Trophoblast cell (in vitro differentiated cells and primary cell): ENCODE results near the gene TRIM40. TPM values are rescaled to one million over a fixed set of nuclear protein-coding genes. Genes with fewer than 3 reads are reported as not detected.

Source experiments
- DNase-seq, 2 donors: peaks; one replicate each; pipeline ENCODE4 v3.0.0-alpha.2; 2016
- H2AFZ ChIP-seq: 2 replicates; pipeline ENCODE4 v1.6.1; 2013; ENCODE audit warnings: low read length, moderate library complexity, mild to moderate bottlenecking; ENCODE audit not compliant: insufficient read depth, poor library complexity
- H2AK5ac ChIP-seq: 2 replicates; pipeline ENCODE4 v1.6.1; 2013; ENCODE audit warnings: mild to moderate bottlenecking, low read length
- H2BK120ac ChIP-seq: 2 replicates; pipeline ENCODE4 v1.6.1; 2013; ENCODE audit warnings: low read length, mild to moderate bottlenecking, moderate library complexity; ENCODE audit not compliant: insufficient read depth, poor library complexity
- H2BK12ac ChIP-seq: 2 replicates; pipeline ENCODE4 v1.6.1; 2013; ENCODE audit warnings: mild to moderate bottlenecking, low read length, moderate library complexity
- H2BK5ac ChIP-seq: 2 replicates; pipeline ENCODE4 v1.6.1; 2013; ENCODE audit warnings: low read length, low read depth, moderate library complexity, mild to moderate bottlenecking; ENCODE audit not compliant: poor library complexity
- H3K14ac ChIP-seq: 2 replicates; pipeline ENCODE4 v1.6.1; 2013; ENCODE audit warnings: mild to moderate bottlenecking, low read length
- H3K18ac ChIP-seq: 2 replicates; pipeline ENCODE4 v1.6.1; 2013; ENCODE audit warnings: mild to moderate bottlenecking, low read length
- H3K23ac ChIP-seq: 2 replicates; pipeline ENCODE4 v1.6.1; 2013; ENCODE audit warnings: low read length
- H3K27ac ChIP-seq: 2 replicates; pipeline ENCODE4 v1.5.1; 2013; ENCODE audit warnings: low read depth, mild to moderate bottlenecking, inconsistent platforms, low read length, moderate library complexity
- H3K27me3 ChIP-seq: 2 replicates; pipeline ENCODE4 v1.6.1; 2013; ENCODE audit warnings: inconsistent platforms, mild to moderate bottlenecking, low read length, moderate library complexity; ENCODE audit not compliant: insufficient read depth
- H3K36me3 ChIP-seq, 2 experiments: 1 replicate in 1 of 2; 2 replicates in 1 of 2; pipeline ENCODE4 v1.6.1; 2013; ENCODE audit warnings: low read length in 2 of 2, mild to moderate bottlenecking in 2 of 2, moderate library complexity in 1 of 2; ENCODE audit not compliant: insufficient read depth in 2 of 2, control insufficient read depth in 1 of 2
- H3K4ac ChIP-seq: 2 replicates; pipeline ENCODE4 v1.6.1; 2013; ENCODE audit warnings: low read depth, mild to moderate bottlenecking, low read length, moderate library complexity
- H3K4me1 ChIP-seq, 2 experiments: 1 replicate in 1 of 2; 2 replicates in 1 of 2; pipeline ENCODE4 v1.6.1; 2013; ENCODE audit warnings: low read length in 2 of 2, mild to moderate bottlenecking in 2 of 2, moderate library complexity in 1 of 2; ENCODE audit not compliant: insufficient read depth in 2 of 2, control insufficient read depth in 1 of 2
- H3K4me2 ChIP-seq: 2 replicates; pipeline ENCODE4 v1.6.1; 2013; ENCODE audit warnings: inconsistent platforms, mild to moderate bottlenecking, low read length, moderate library complexity
- H3K4me3 ChIP-seq: 2 replicates; pipeline ENCODE4 v1.5.1; 2013; ENCODE audit warnings: mild to moderate bottlenecking, low read depth, low read length, inconsistent platforms
- H3K79me1 ChIP-seq: one replicate; pipeline ENCODE4 v1.6.1; 2013; ENCODE audit warnings: low read length
- H3K79me2 ChIP-seq: 2 replicates; pipeline ENCODE4 v1.6.1; 2013; ENCODE audit warnings: low read length, mild to moderate bottlenecking; ENCODE audit not compliant: control insufficient read depth, insufficient read depth, poor library complexity
- H3K9ac ChIP-seq: 2 replicates; pipeline ENCODE4 v1.6.1; 2013; ENCODE audit warnings: mild to moderate bottlenecking, low read length
- H3K9me3 ChIP-seq: 2 replicates; pipeline ENCODE4 v1.6.1; 2013; ENCODE audit warnings: low read depth, mild to moderate bottlenecking, control low read depth, inconsistent platforms, low read length; ENCODE audit not compliant: insufficient read depth
- H4K12ac ChIP-seq: 2 replicates; pipeline ENCODE4 v1.6.1; 2013; ENCODE audit warnings: low read depth, mild to moderate bottlenecking, low read length, moderate library complexity
- H4K8ac ChIP-seq: 2 replicates; pipeline ENCODE4 v1.6.1; 2013; ENCODE audit warnings: low read depth, mild to moderate bottlenecking, low read length, moderate library complexity
- H4K91ac ChIP-seq: one replicate; pipeline ENCODE4 v1.6.1; 2013; ENCODE audit warnings: low read depth, mild to moderate bottlenecking, low read length, moderate library complexity
- WGBS: extraction: QIAGEN DNeasy Blood & Tissue Kit; methylation state at CpG from one replicate; pipeline ENCODE4 v1.1.7; 2013; ENCODE audit warnings: missing lambda C conversion rate; ENCODE audit not compliant: insufficient read length, insufficient coverage; ENCODE audit errors: extremely low coverage; 5-methylcytosine and 5-hydroxymethylcytosine counted together
- polyA plus RNA-seq: library from polyadenylated mRNA; stranded (reverse); fragments of 200-250 nt; gene quantifications from 2 replicates; pipeline ENCODE4 v1.2.3, GENCODE V29; 2013

TRIM40 gene
- polyA plus RNA-seq: not detected in 2 replicates

- Histone ChIP-seq H2BK5ac (no peak within 1 kb of the TSS), H4K12ac (no peak within 1 kb of the TSS), H4K91ac (no peak within 1 kb of the TSS), H3K4me1 (no peaks in the 10 kb centered on the region), H3K4me3 (no peak within 1 kb of the TSS), H3K9me3 (no peaks in the 10 kb centered on the region), H3K79me1 (no peaks in the 10 kb centered on the region), H3K18ac (no peak within 1 kb of the TSS), H2AK5ac (no peak within 1 kb of the TSS), H3K4ac (no peak within 1 kb of the TSS), H3K9ac (no peak within 1 kb of the TSS), H3K36me3 (no peaks in the 10 kb centered on the region), H3K27ac (no peak within 1 kb of the TSS), H3K27me3 (no peaks in the 10 kb centered on the region), H3K23ac (no peak within 1 kb of the TSS), H4K8ac (no peak within 1 kb of the TSS), H3K79me2 (no peaks in the 10 kb centered on the region), H3K14ac (no peak within 1 kb of the TSS), H2BK120ac (no peak within 1 kb of the TSS), H2BK12ac (no peak within 1 kb of the TSS), H2AFZ (no peak within 1 kb of the TSS), H3K4me2 (no peak within 1 kb of the TSS)
- DNase-seq: no peak
- no CpG with 5 or more reads among the region's 4 CpGs for WGBS
These were observed at the start of gene TRIM40 for GRCh38 chr6:30135757-30136156. TSS of gene TRIM40 (plus strand) at chr6:30136140. CDS start at chr6:30137037, 897 bp downstream.

GRCh38 chr6:30087876-30088275 is 48.1 kb upstream of the TRIM40 start:
- H3K23ac ChIP-seq: no peak overlapping the region
- no peak overlapping the region for H2AK5ac ChIP-seq
- H3K36me3 ChIP-seq: no peaks in the 10 kb centered on the region
- H4K91ac ChIP-seq: no peak overlapping the region
- no peak for DNase-seq
- no peak overlapping the region for H2BK5ac ChIP-seq
- H3K4me2 ChIP-seq: no peak overlapping the region
- H3K27me3 ChIP-seq: no peaks in the 10 kb centered on the region
- no CpG with 5 or more reads among the region's 5 CpGs for WGBS
- H3K79me2 ChIP-seq: no peaks in the 10 kb centered on the region
- H4K12ac ChIP-seq: no peak overlapping the region
- H3K4ac ChIP-seq: no peak overlapping the region
- H2BK12ac ChIP-seq: no peak overlapping the region
- no peak overlapping the region for H3K4me3 ChIP-seq
- no peaks in the 10 kb centered on the region for H3K4me1 ChIP-seq
- H3K9me3 ChIP-seq: no peaks in the 10 kb centered on the region
- H3K79me1 ChIP-seq: no peaks in the 10 kb centered on the region
- H3K14ac ChIP-seq: no peak overlapping the region
- H3K27ac ChIP-seq: no peak overlapping the region
- no peak overlapping the region for H4K8ac ChIP-seq
- H3K18ac ChIP-seq: no peak overlapping the region
- no peak overlapping the region for H3K9ac ChIP-seq
- H2AFZ ChIP-seq: no peak overlapping the region
- H2BK120ac ChIP-seq: no peak overlapping the region

GRCh38 chr6:30091577-30092381 is 44.2 kb upstream of the TRIM40 start:
- H3K9ac ChIP-seq: no peak overlapping the region
- DNase-seq: peak; percentile 73 to 78
- no peak overlapping the region for H3K27ac ChIP-seq
- no peaks in the 10 kb centered on the region for H3K79me2 ChIP-seq
- H3K79me1 ChIP-seq: no peaks in the 10 kb centered on the region
- H2BK12ac ChIP-seq: no peak overlapping the region
- H4K8ac ChIP-seq: no peak overlapping the region
- no peak overlapping the region for H2AFZ ChIP-seq
- WGBS: no CpG with 5 or more reads among the region's 11 CpGs
- H2AK5ac ChIP-seq: no peak overlapping the region
- no peak overlapping the region for H3K18ac ChIP-seq
- H3K27me3 ChIP-seq: no peaks in the 10 kb centered on the region
- no peak overlapping the region for H3K23ac ChIP-seq
- no peak overlapping the region for H4K91ac ChIP-seq
- no peak overlapping the region for H3K14ac ChIP-seq
- H2BK120ac ChIP-seq: no peak overlapping the region
- no peak overlapping the region for H2BK5ac ChIP-seq
- H3K9me3 ChIP-seq: no peaks in the 10 kb centered on the region
- no peak overlapping the region for H4K12ac ChIP-seq
- no peaks in the 10 kb centered on the region for H3K36me3 ChIP-seq
- H3K4ac ChIP-seq: no peak overlapping the region
- H3K4me3 ChIP-seq: no peak overlapping the region
- no peaks in the 10 kb centered on the region for H3K4me1 ChIP-seq
- no peak overlapping the region for H3K4me2 ChIP-seq

- H4K91ac ChIP-seq: no peak overlapping the region
- H3K9ac ChIP-seq: no peak overlapping the region
- no peaks in the 10 kb centered on the region for H3K9me3 ChIP-seq
- no CpG with 5 or more reads among the region's 6 CpGs for WGBS
- H3K79me2 ChIP-seq: no peaks in the 10 kb centered on the region
- H2BK5ac ChIP-seq: no peak overlapping the region
- no peak overlapping the region for H2AFZ ChIP-seq
- no peak overlapping the region for H2BK12ac ChIP-seq
- H3K4me1 ChIP-seq: no peaks in the 10 kb centered on the region
- no peak overlapping the region for H3K14ac ChIP-seq
- no peak overlapping the region for H3K4ac ChIP-seq
- H2BK120ac ChIP-seq: no peak overlapping the region
- no peaks in the 10 kb centered on the region for H3K79me1 ChIP-seq
- H3K4me2 ChIP-seq: no peak overlapping the region
- H3K18ac ChIP-seq: no peak overlapping the region
- no peak overlapping the region for H4K8ac ChIP-seq
- no peaks in the 10 kb centered on the region for H3K36me3 ChIP-seq
- no peak overlapping the region for H3K4me3 ChIP-seq
- DNase-seq: no peak
- H3K27ac ChIP-seq: no peak overlapping the region
- no peak overlapping the region for H2AK5ac ChIP-seq
- no peak overlapping the region for H3K23ac ChIP-seq
- no peaks in the 10 kb centered on the region for H3K27me3 ChIP-seq
- no peak overlapping the region for H4K12ac ChIP-seq
These were observed 42.9 kb upstream of the TRIM40 start for GRCh38 chr6:30092852-30093543.
